Testis (tissue), 2 donors: ENCODE data around the gene GOLGA7B.

Experiments used
- CTCF ChIP-seq, 3 experiments: fragments of 450-650 bp in 2 of 3; fragments of 200-600 bp in 1 of 3; sonication (generic) in 1 of 3; IDR thresholded peaks; one replicate each; pipeline ENCODE4 v1.5.1; 2016 to 2019; ENCODE audit warnings: antibody characterized with exemption in 3 of 3, mild to moderate bottlenecking in 2 of 3, moderate library complexity in 1 of 3
- POLR2A ChIP-seq: fragments of 450-650 bp; IDR thresholded peaks from one replicate; pipeline ENCODE4 v1.6.1; 2017; ENCODE audit warnings: antibody characterized with exemption, mild to moderate bottlenecking, moderate library complexity

DNA sequence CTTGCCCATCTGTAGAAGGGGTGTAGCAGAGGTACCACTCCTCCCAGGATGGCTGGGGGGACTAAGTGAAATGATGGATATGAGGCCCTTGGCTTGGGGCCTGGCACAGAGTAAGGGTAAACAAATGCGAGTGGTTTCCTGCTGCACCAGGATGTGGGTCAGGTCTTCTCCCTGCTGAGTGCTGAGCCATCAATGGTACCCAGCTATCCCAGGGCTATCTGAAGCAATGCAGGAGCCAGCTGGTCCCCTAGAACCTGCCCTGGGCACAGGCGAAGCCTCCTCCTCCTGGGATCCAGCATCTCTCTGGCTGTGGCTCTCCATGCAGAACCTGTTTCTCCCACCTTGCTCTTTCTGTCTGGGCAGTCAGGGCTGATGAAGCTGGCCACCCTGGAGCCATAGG lies 20.9 kb upstream of the GOLGA7B start:
- TF ChIP-seq CTCF (IDR thresholded peaks at IDR 0.05), result no peak
- TF ChIP-seq POLR2A, result no peak
